Activated T-helper 1 cell treated with anti-CD3 and anti-CD28 coated beads, Interleukin-12 subunit alpha, Interleukin-12 subunit beta, Interleukin-2, Interleukin-4 antibody, amounts not matched to agents 30 ng/mL and 10 ng/mL and 1 ng/mL, durations not matched to agents 14 hours and 24 hours and 36 hours (primary cell): ENCODE data around the gene CPNE2. TPM values are rescaled to one million over a fixed set of nuclear protein-coding genes. Genes with fewer than 3 reads are reported as not detected.
A peak's percentile ranks its signal among the peaks of the same experiment; 100 is the strongest.

Experiments
- DNase-seq: peaks from one replicate; pipeline ENCODE4 v3.0.0; 2021; ENCODE audit warnings: low spot score
- H3K27ac Mint-ChIP-seq: one replicate; pipeline ENCODE4 v1.8.0; 2021; ENCODE audit warnings: mild to moderate bottlenecking, mixed read lengths
- H3K27me3 Mint-ChIP-seq: one replicate; pipeline ENCODE4 v1.8.0; 2022; ENCODE audit warnings: mild to moderate bottlenecking, moderate library complexity, mixed read lengths; ENCODE audit not compliant: insufficient read depth
- H3K36me3 Mint-ChIP-seq: one replicate; pipeline ENCODE4 v1.8.0; 2021; ENCODE audit warnings: low read depth, mixed read lengths
- H3K4me1 Mint-ChIP-seq: one replicate; pipeline ENCODE4 v1.8.0; 2021; ENCODE audit warnings: low read depth, mixed read lengths
- H3K4me3 Mint-ChIP-seq: one replicate; pipeline ENCODE4 v1.8.0; 2021; ENCODE audit warnings: mild to moderate bottlenecking, moderate library complexity, mixed read lengths
- H3K9me3 Mint-ChIP-seq: one replicate; pipeline ENCODE4 v1.8.0; 2021; ENCODE audit warnings: mixed read lengths
- intact Hi-C: fragments of 100-400 bp; cut with micrococcal nuclease; formaldehyde crosslinking; loops from one replicate; pipeline ENCODE4 v1.15.1; 2024
- total RNA-seq: library from RNA; stranded (reverse); gene quantifications from 2 replicates; pipeline ENCODE4 v1.2.3, GENCODE V29; 2022

The CPNE2 gene
- 3.7 and 4.6 TPM in 2 replicates for total RNA-seq

- Mint-ChIP-seq H3K36me3 (no peaks in the 10 kb centered on the region), H3K27ac (peak within 1 kb of the TSS; percentile 75), H3K4me3 (peak within 1 kb of the TSS; percentile 84), H3K9me3 (no peaks in the 10 kb centered on the region), H3K27me3 (peaks cover 22% of the 10 kb centered on the region), H3K4me1 (peaks cover 7% of the 10 kb centered on the region)
- DNase-seq = peak; percentile 34
- intact Hi-C loops = loop anchor here (5.0 kb wide), 1 partner anchor 95 kb away; the partner anchor contains the start of genes PSME3IP1 and RSPRY1
Observed at GRCh38 chr16:57091975-57092785, at the start of gene CPNE2. Gene CPNE2 (plus strand): TSS chr16:57092583. CDS start chr16:57110743, 18,160 bp downstream.

GRCh38 chr16:57043248-57043647 lies 49.1 kb upstream of the CPNE2 start:
- no peaks in the 10 kb centered on the region for H3K9me3 Mint-ChIP-seq
- no peak for DNase-seq
- peaks cover 58% of the 10 kb centered on the region for H3K36me3 Mint-ChIP-seq
- no peak overlapping the region for H3K4me3 Mint-ChIP-seq
- H3K27me3 Mint-ChIP-seq = no peaks in the 10 kb centered on the region
- intact Hi-C loops = loop anchor here (5.0 to 10.0 kb wide), 3 partner anchors 178 to 428 kb away; partner anchors contain the start of genes NUP93 and SLC12A3
- H3K27ac Mint-ChIP-seq = peak overlapping the region; percentile 98
- H3K4me1 Mint-ChIP-seq = peaks cover 52% of the 10 kb centered on the region

DNA sequence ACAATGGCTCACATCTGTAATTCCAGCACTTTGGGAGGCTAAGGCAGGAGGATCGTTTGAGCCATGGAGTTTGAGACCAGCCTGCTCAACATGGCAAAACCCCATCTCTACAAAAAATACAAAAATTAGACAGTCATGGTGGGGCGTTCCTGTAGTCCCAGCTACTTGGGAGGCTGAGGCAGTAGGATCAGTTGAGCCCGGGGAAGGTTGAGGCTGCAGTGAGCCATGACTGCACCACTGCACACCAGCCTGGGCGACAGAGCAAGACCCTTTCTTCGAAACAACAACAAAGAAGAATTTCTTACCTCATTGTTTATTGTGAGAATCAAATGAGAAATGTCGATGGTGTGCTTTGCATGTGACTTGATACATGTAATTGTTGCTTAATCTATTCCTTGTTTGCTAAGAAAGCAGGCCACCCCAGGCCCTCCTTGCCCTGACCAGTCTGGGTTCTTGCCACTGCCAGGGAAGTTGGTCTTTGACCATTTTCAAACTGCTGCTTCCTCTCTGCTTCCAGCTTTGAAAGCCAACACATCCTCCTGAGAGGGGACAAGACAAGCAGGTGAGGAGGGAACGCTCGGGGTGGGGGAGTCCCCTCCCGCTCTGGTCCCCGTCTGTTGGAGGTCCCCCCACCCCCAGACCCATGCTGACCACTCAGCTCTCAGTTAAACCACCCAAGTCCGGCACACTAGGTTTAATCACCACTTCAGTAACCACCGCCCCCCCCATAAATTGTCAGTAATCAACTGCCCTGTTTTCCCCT lies 47.3 kb upstream of the CPNE2 start:
- Mint-ChIP-seq H3K27ac (peak overlapping the region; percentile 72), H3K4me3 (no peak overlapping the region), H3K4me1 (peaks cover 35% of the 10 kb centered on the region), H3K27me3 (no peaks in the 10 kb centered on the region), H3K9me3 (no peaks in the 10 kb centered on the region), H3K36me3 (peaks cover 54% of the 10 kb centered on the region)
- intact Hi-C loops = loop anchor here (5.0 to 10.0 kb wide), 3 partner anchors 180 to 430 kb away; partner anchors contain the start of genes NUP93 and SLC12A3
- DNase-seq = no peak

GRCh38 chr16:57045694-57046381 lies 46.5 kb upstream of the CPNE2 start:
- Mint-ChIP-seq H3K9me3 (no peaks in the 10 kb centered on the region), H3K4me1 (peaks cover 29% of the 10 kb centered on the region), H3K36me3 (peaks cover 53% of the 10 kb centered on the region), H3K27me3 (no peaks in the 10 kb centered on the region), H3K27ac (peak overlapping the region; percentile 72), H3K4me3 (no peak overlapping the region)
- intact Hi-C loops = loop anchor here (10.0 kb wide), 2 partner anchors 181 to 431 kb away; partner anchors contain the start of gene SLC12A3
- DNase-seq = no peak

GRCh38 chr16:57048095-57048494 lies 44.3 kb upstream of the CPNE2 start:
- Mint-ChIP-seq H3K4me3 (no peak overlapping the region), H3K4me1 (peaks cover 22% of the 10 kb centered on the region), H3K27me3 (no peaks in the 10 kb centered on the region), H3K27ac (peak overlapping the region; percentile 77), H3K9me3 (no peaks in the 10 kb centered on the region), H3K36me3 (peaks cover 55% of the 10 kb centered on the region)
- intact Hi-C loops = loop anchor here (10.0 kb wide), 2 partner anchors 183 to 433 kb away; partner anchors contain the start of gene SLC12A3
- DNase-seq = no peak

DNA sequence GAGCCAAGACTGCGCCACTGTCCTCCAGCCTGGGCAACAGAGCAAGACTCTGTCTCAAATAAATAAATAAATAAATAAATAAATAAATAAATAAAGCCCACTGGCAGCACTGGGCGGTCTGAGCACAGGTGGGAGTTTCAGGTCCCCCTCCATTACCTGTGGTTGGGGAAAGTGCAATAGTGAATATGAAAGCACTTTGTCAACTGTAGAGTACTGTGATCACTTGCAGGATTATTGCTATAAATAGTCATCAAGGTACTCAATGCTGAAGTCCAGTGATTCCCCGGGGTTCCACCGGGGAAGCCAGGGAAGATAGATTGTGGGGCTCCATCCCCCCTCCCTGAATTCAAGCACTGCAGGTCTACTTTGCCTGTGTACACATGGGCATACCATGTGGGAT lies 42.7 kb upstream of the CPNE2 start:
- Mint-ChIP-seq H3K27me3 (no peaks in the 10 kb centered on the region), H3K4me1 (peaks cover 25% of the 10 kb centered on the region), H3K4me3 (no peak overlapping the region), H3K9me3 (no peaks in the 10 kb centered on the region), H3K36me3 (peaks cover 48% of the 10 kb centered on the region), H3K27ac (no peak overlapping the region)
- DNase-seq = no peak
- intact Hi-C loops = loop anchor here (10.0 kb wide), 2 partner anchors 185 to 435 kb away; partner anchors contain the start of gene SLC12A3

DNA sequence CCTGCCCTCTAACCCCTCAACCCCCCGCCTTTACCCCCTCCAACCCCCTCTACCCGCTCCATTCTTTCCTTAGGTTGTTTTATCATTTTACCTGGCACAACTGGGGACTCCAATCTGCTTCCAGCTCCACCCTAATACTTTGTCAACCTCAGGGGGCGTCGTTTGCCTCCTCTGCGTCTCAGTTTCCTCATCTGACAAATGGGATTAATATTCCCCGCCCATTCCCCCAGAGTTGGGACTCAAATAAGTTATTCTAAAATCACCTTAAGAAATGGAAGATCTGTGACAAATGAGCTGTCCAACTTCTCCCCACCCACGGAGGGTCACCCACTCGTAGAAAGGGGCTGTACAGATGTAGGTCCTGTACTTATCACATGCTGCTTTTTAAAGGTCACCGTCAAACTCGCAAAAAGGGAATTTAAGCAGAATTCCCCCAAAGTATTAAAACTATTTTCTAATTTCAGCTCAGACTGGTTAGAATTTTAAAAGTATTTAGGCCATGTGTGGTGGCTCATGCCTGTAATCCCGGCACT lies 40.6 kb upstream of the CPNE2 start:
- Mint-ChIP-seq H3K9me3 (no peaks in the 10 kb centered on the region), H3K36me3 (peaks cover 46% of the 10 kb centered on the region), H3K4me3 (no peak overlapping the region), H3K27ac (peak overlapping the region; percentile 71), H3K4me1 (peaks cover 25% of the 10 kb centered on the region), H3K27me3 (no peaks in the 10 kb centered on the region)
- intact Hi-C loops = no loop called here
- no peak for DNase-seq

GRCh38 chr16:57053206-57053605 lies 39.2 kb upstream of the CPNE2 start:
- no peak for DNase-seq
- Mint-ChIP-seq H3K36me3 (peaks cover 49% of the 10 kb centered on the region), H3K9me3 (no peaks in the 10 kb centered on the region), H3K4me1 (peaks cover 25% of the 10 kb centered on the region), H3K27ac (peak overlapping the region; percentile 84), H3K4me3 (no peak overlapping the region), H3K27me3 (no peaks in the 10 kb centered on the region)
- intact Hi-C loops = no loop called here

DNA sequence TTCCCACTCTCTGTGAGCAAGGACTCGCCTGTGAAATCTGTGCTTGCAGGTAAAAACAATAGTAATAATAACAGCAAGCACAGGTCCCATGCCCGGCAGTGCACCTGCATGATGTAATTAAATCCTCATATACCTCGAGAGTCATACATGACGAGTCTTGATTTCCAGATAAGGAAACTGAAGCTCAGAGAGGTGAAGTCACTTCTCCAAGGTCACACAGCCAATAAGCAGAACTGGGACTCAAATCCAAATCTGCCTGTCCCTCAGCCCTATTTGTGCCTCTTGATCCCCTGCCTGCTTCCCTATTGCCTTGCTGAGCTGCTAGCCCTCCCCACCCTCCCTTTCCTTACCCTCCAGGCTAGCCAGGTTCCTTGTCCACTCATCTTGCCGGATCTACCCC lies 38.0 kb upstream of the CPNE2 start:
- no peak overlapping the region for H3K27ac Mint-ChIP-seq
- peaks cover 25% of the 10 kb centered on the region for H3K4me1 Mint-ChIP-seq
- H3K4me3 Mint-ChIP-seq = no peak overlapping the region
- peaks cover 46% of the 10 kb centered on the region for H3K36me3 Mint-ChIP-seq
- no peaks in the 10 kb centered on the region for H3K27me3 Mint-ChIP-seq
- intact Hi-C loops = no loop called here
- DNase-seq = no peak
- H3K9me3 Mint-ChIP-seq = no peaks in the 10 kb centered on the region

GRCh38 chr16:57054771-57055170 lies 37.6 kb upstream of the CPNE2 start:
- intact Hi-C loops = no loop called here
- peaks cover 49% of the 10 kb centered on the region for H3K36me3 Mint-ChIP-seq
- H3K4me3 Mint-ChIP-seq = no peak overlapping the region
- no peak for DNase-seq
- no peaks in the 10 kb centered on the region for H3K9me3 Mint-ChIP-seq
- H3K27ac Mint-ChIP-seq = no peak overlapping the region
- peaks cover 25% of the 10 kb centered on the region for H3K4me1 Mint-ChIP-seq
- H3K27me3 Mint-ChIP-seq = no peaks in the 10 kb centered on the region

- Mint-ChIP-seq H3K4me3 (no peak overlapping the region), H3K4me1 (peaks cover 25% of the 10 kb centered on the region), H3K27me3 (no peaks in the 10 kb centered on the region), H3K36me3 (peaks cover 53% of the 10 kb centered on the region), H3K27ac (no peak overlapping the region), H3K9me3 (no peaks in the 10 kb centered on the region)
- intact Hi-C loops = no loop called here
- no peak for DNase-seq
Observed at GRCh38 chr16:57055671-57056070, 36.7 kb upstream of the CPNE2 start.

GRCh38 chr16:57058291-57058861 lies 34.0 kb upstream of the CPNE2 start:
- no peak overlapping the region for H3K27ac Mint-ChIP-seq
- peaks cover 49% of the 10 kb centered on the region for H3K36me3 Mint-ChIP-seq
- peaks cover 6% of the 10 kb centered on the region for H3K4me1 Mint-ChIP-seq
- DNase-seq = no peak
- H3K9me3 Mint-ChIP-seq = no peaks in the 10 kb centered on the region
- no peak overlapping the region for H3K4me3 Mint-ChIP-seq
- H3K27me3 Mint-ChIP-seq = no peaks in the 10 kb centered on the region
- intact Hi-C loops = no loop called here
